A673 (cell line): Measurements from ENCODE around the gene ADAMTSL2. TPM values are rescaled to one million over a fixed set of nuclear protein-coding genes. Genes with fewer than 3 reads are reported as not detected.
A peak's percentile ranks its signal among the peaks of the same experiment; 100 is the strongest.

Source experiments
- BruUV-seq: library from RNA; stranded (reverse); fragments of 400-500 nt; replicated peaks from 2 replicates; lab custom pipeline; 2021; lab: Mats Ljungman, UMichigan
- CTCF ChIA-PET: fragments of 300-600 bp; sonication (Branson Sonifier 250); formaldehyde crosslinking; loops from one replicate; lab custom pipeline; 2022; ENCODE audit warnings: antibody characterized with exemption; lab: Charles Lee
- POLR2A ChIA-PET: fragments of 300-600 bp; sonication (Branson Sonifier 250); formaldehyde crosslinking; loops from one replicate; lab custom pipeline; 2022; ENCODE audit warnings: antibody characterized with exemption; ENCODE audit not compliant: low non-redundant PET; lab: Charles Lee
- DNase-seq: peaks from one replicate; pipeline ENCODE4 v3.0.0-alpha.2; 2015; ENCODE audit warnings: low spot score
- H3K27ac ChIP-seq: fragments of 200-600 bp; sonication (generic); 2 replicates; pipeline ENCODE4 v1.5.1; 2016; ENCODE audit warnings: mixed run types, low read depth, mild to moderate bottlenecking, mixed read lengths, antibody characterized with exemption, low read length; ENCODE audit not compliant: poor library complexity, severe bottlenecking
- H3K27me3 ChIP-seq: fragments of 200-600 bp; sonication (generic); replicated peaks from 2 replicates; pipeline ENCODE4 v1.6.1; 2017; ENCODE audit warnings: mixed run types, low read depth, mild to moderate bottlenecking, mixed read lengths, antibody characterized with exemption, low read length; ENCODE audit not compliant: insufficient read depth, poor library complexity
- H3K36me3 ChIP-seq: fragments of 200-600 bp; sonication (generic); 2 replicates; pipeline ENCODE4 v1.6.1; 2016; ENCODE audit warnings: mixed run types, mild to moderate bottlenecking, mixed read lengths, antibody characterized with exemption, low read length; ENCODE audit not compliant: insufficient read depth, poor library complexity, severe bottlenecking
- H3K4me1 ChIP-seq: fragments of 200-600 bp; sonication (generic); 2 replicates; pipeline ENCODE4 v1.6.1; 2017; ENCODE audit warnings: mixed run types, mild to moderate bottlenecking, mixed read lengths, antibody characterized with exemption, low read length; ENCODE audit not compliant: insufficient read depth, poor library complexity, severe bottlenecking
- H3K4me3 ChIP-seq: fragments of 200-600 bp; sonication (generic); 2 replicates; pipeline ENCODE4 v1.5.1; 2016; ENCODE audit warnings: low read depth, mixed run types, mild to moderate bottlenecking, mixed read lengths, low read length; ENCODE audit not compliant: poor library complexity, severe bottlenecking
- H3K9me3 ChIP-seq: fragments of 200-600 bp; sonication (generic); 2 replicates; pipeline ENCODE4 v1.6.1; 2016; ENCODE audit warnings: mixed run types, low read depth, mild to moderate bottlenecking, mixed read lengths, antibody characterized with exemption, low read length; ENCODE audit not compliant: poor library complexity, severe bottlenecking
- CTCF ChIP-seq: fragments of 300-800, 200-600 bp; sonication (generic); conservative IDR thresholded peaks from 2 replicates; pipeline ENCODE4 v1.5.1; 2017; ENCODE audit warnings: low read depth, mild to moderate bottlenecking, antibody characterized with exemption, low read length, moderate library complexity, mixed read lengths
- EZH2 ChIP-seq: fragments of 200-600 bp; sonication (generic); IDR thresholded peaks from 2 replicates; pipeline ENCODE4 v1.6.1; 2017; ENCODE audit warnings: borderline replicate concordance, low read depth, mild to moderate bottlenecking, mixed read lengths, antibody characterized with exemption, low read length; ENCODE audit not compliant: poor library complexity, severe bottlenecking
- intact Hi-C: fragments of 100-400 bp; cut with micrococcal nuclease; formaldehyde crosslinking; loops from one replicate; pipeline ENCODE4 v1.10.0; 2022; ENCODE audit not compliant: unreplicated experiment
- total RNA-seq: library from RNA; stranded (reverse); gene quantifications from 2 replicates; pipeline ENCODE4 v1.2.3, GENCODE V29; 2021

ADAMTSL2 gene
- total RNA-seq, 1 experiment from 2014 or later: 0.06 TPM

DNA sequence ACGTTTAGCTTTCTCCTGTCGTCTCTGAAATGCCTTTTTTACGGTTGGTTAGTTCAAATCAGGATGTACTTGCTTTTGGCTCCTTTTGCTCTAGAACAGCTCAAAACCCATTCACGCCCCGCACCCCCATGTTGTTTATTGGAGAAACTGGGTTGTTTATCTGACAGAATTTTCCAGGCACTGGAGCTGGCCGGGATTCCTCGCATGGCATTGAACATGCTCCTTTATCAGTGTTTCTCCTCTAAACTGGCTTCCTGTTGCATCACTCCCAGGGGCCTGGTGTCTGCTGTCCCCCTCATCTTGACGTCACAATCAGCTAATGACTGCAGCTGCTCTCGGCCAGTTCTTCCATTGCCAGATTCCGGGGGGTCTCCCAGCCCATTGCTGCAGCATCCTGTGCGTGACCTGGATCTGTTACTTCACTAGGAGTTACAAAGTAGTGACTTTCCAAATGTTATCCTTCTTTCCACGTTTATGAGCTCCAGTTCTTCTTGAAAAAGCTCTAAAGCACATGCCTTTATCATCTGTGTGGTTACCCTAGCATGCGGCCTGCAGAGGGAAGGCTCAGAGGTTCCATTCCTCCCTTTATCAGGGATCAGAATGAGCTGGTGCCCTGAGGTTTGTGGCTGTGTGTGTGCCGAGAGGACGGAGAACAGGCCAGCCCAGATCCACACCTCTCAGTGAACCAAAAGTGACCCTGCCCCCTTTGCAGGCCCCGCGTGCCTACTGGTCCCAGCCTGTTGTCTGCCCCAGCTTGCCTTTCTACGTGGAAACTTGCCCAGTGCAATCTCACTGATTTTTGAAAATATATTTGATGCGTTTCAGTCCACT is 47.2 kb downstream of the ADAMTSL2 start:
- Histone ChIP-seq H3K4me1 (peaks cover 42% of the 10 kb centered on the region), H3K4me3 (no peak overlapping the region), H3K27me3 (no peaks in the 10 kb centered on the region), H3K9me3 (no peaks in the 10 kb centered on the region), H3K36me3 (no peaks in the 10 kb centered on the region), H3K27ac (no peak overlapping the region)
- TF ChIP-seq CTCF (no peak), EZH2 (no peak)
- ChIA-PET CTCF (no interaction called here), POLR2A (no interaction called here)
- peak; percentile 20 for DNase-seq
- no TSS peak for BruUV-seq
- intact Hi-C loops: no loop called here

GRCh38 chr9:133582501-133583045 is 48.1 kb downstream of the ADAMTSL2 start:
- CTCF ChIA-PET: no interaction called here
- H3K4me3 ChIP-seq: no peak overlapping the region
- TF ChIP-seq CTCF: no peak
- BruUV-seq: no TSS peak
- H3K4me1 ChIP-seq: peaks cover 38% of the 10 kb centered on the region
- H3K27ac ChIP-seq: no peak overlapping the region
- POLR2A ChIA-PET: no interaction called here
- no peaks in the 10 kb centered on the region for H3K36me3 ChIP-seq
- H3K27me3 ChIP-seq: no peaks in the 10 kb centered on the region
- H3K9me3 ChIP-seq: no peaks in the 10 kb centered on the region
- intact Hi-C loops: no loop called here
- no peak for DNase-seq

GRCh38 chr9:133583111-133583510 is 48.6 kb downstream of the ADAMTSL2 start:
- no peaks in the 10 kb centered on the region for H3K27me3 ChIP-seq
- H3K36me3 ChIP-seq: no peaks in the 10 kb centered on the region
- H3K27ac ChIP-seq: no peak overlapping the region
- no peak overlapping the region for H3K4me3 ChIP-seq
- CTCF ChIA-PET: no interaction called here
- peaks cover 38% of the 10 kb centered on the region for H3K4me1 ChIP-seq
- DNase-seq: no peak
- H3K9me3 ChIP-seq: no peaks in the 10 kb centered on the region
- TF ChIP-seq CTCF: no peak
- no peak for TF ChIP-seq EZH2
- POLR2A ChIA-PET: no interaction called here
- intact Hi-C loops: no loop called here
- no TSS peak for BruUV-seq
